Activated CD4-positive, alpha-beta T cell treated with anti-CD3 and anti-CD28 coated beads for 36 hours (primary cell): ENCODE data around the gene PIK3R3. TPM values are rescaled to one million over a fixed set of nuclear protein-coding genes. Genes with fewer than 3 reads are reported as not detected.

Experiments
- ATAC-seq: fragments of 200-7000 bp; cut with Tn5 transposase; one replicate; pipeline ENCODE4 v1.10.0; 2021; ENCODE audit warnings: mild to moderate bottlenecking, moderate library complexity
- CTCF ChIA-PET: fragments of 350-600 bp; sonication (Branson Sonifier 250); formaldehyde crosslinking; loops from one replicate; lab custom pipeline; 2021; ENCODE audit warnings: antibody characterized with exemption; lab: Charles Lee
- POLR2A ChIA-PET: fragments of 350-600 bp; sonication (Branson Sonifier 250); formaldehyde crosslinking; loops from one replicate; lab custom pipeline; 2021; ENCODE audit warnings: antibody characterized with exemption, inconsistent platforms; lab: Charles Lee
- DNase-seq: peaks from one replicate; pipeline ENCODE4 v3.0.0-alpha.2; 2020
- H3K27ac Mint-ChIP-seq: one replicate; pipeline ENCODE4 v1.8.0; 2021; ENCODE audit warnings: mixed read lengths
- H3K27me3 Mint-ChIP-seq: one replicate; pipeline ENCODE4 v1.8.0; 2021; ENCODE audit warnings: mixed read lengths
- H3K36me3 Mint-ChIP-seq: one replicate; pipeline ENCODE4 v1.8.0; 2021; ENCODE audit warnings: low read depth, mixed read lengths
- H3K4me1 Mint-ChIP-seq: one replicate; pipeline ENCODE4 v1.8.0; 2021; ENCODE audit warnings: mixed read lengths
- H3K4me3 Mint-ChIP-seq: one replicate; pipeline ENCODE4 v1.8.0; 2021; ENCODE audit warnings: mild to moderate bottlenecking, moderate library complexity, mixed read lengths
- H3K9me3 Mint-ChIP-seq: one replicate; pipeline ENCODE4 v1.8.0; 2021; ENCODE audit warnings: low read depth, mixed read lengths
- intact Hi-C, 2 experiments: fragments of 100-400 bp; cut with DNase I in 1 of 2; cut with micrococcal nuclease in 1 of 2; formaldehyde crosslinking; loops; one replicate each; pipeline versions ENCODE4 v1.14.2 to v1.15.1; 2022 to 2024; cut with DNase I, micrococcal nuclease
- total RNA-seq, 2 experiments: library from RNA; stranded (reverse); gene quantifications; one replicate each; pipeline ENCODE4 v1.2.3, GENCODE V29; 2021

Gene PIK3R3
- total RNA-seq, 2 experiments from 2014 or later = 0.46 to 0.78 TPM

DNA sequence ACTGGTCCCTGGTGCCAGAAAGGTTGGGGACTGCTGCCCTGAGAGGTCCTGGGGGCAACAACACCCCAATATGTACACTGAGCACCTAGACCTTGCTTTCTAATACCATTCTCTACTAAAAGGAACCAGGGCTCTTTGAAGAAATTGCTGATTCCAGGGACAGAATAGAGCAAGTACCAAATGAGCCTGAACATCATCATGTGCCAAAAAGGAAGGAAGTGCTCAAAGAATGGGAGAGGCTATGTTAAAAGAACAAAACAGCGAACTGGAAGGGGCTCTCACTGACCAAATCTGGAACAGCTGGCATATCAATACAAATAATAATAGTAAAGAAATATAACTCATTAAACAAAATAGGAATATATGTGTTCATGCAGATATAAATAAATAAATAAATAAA lies 50.8 kb downstream of the PIK3R3 start:
- Mint-ChIP-seq H3K4me3 (no peak overlapping the region), H3K27me3 (peaks cover 2% of the 10 kb centered on the region), H3K9me3 (no peaks in the 10 kb centered on the region), H3K4me1 (no peaks in the 10 kb centered on the region), H3K27ac (no peak overlapping the region), H3K36me3 (no peaks in the 10 kb centered on the region)
- DNase-seq = no peak
- no peak for ATAC-seq
- intact Hi-C loops = no loop called here
- ChIA-PET CTCF (no interaction called here), POLR2A (no interaction called here)

DNA sequence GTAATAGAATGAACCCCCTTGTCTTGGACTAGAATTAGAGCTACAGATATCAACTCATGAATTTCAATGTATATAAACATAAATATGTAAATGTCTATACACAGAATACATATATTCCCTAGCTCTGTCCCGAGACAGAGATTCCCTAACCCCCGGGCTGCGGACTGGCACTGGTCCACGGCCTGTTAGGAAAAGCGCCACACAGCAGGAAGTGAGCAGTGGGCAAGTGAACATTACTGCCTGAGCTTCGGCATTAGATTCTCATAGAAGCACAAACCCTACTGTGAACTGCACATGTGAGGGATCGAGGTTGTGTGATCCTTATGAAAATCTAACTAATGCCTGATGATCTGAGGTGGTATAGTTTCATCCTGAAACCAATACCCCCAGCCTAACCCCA lies 51.2 kb downstream of the PIK3R3 start:
- no peak for ATAC-seq
- intact Hi-C loops = no loop called here

DNA sequence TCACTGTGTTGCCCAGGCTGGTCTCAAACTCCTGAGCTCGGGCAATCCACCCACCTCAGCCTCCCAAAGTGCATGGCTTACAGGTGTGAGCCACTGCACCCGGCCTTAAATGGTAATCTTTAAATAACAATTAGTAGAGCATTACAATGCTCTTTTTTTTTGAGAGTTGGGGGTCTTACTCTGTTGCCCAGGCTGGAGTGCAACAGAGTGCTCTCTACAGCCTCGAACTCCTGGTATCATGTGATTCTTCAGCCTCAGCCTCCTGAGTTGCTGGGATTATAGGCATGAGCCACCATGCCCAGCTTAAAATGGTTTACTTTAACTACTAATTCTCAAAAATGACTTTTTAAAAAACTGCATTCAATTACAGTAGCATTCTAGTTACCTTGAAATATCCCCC lies 52.2 kb downstream of the PIK3R3 start:
- no peaks in the 10 kb centered on the region for H3K4me1 Mint-ChIP-seq
- ChIA-PET CTCF (interaction anchor here (0.8 kb wide), 1 partner anchor 101 kb away, joined by 4 read pairs; no protein-coding TSS in a partner anchor), POLR2A (no interaction called here)
- H3K4me3 Mint-ChIP-seq = no peak overlapping the region
- intact Hi-C loops = no loop called here
- H3K9me3 Mint-ChIP-seq = no peaks in the 10 kb centered on the region
- H3K27me3 Mint-ChIP-seq = no peaks in the 10 kb centered on the region
- H3K36me3 Mint-ChIP-seq = no peaks in the 10 kb centered on the region
- ATAC-seq (no peak), DNase-seq (no peak)
- H3K27ac Mint-ChIP-seq = no peak overlapping the region

More for the DNA sequence above, 51.2 kb downstream of the PIK3R3 start:
- H3K27me3 Mint-ChIP-seq = peaks cover 2% of the 10 kb centered on the region
- no peaks in the 10 kb centered on the region for H3K36me3 Mint-ChIP-seq
- H3K9me3 Mint-ChIP-seq = no peaks in the 10 kb centered on the region
- POLR2A ChIA-PET = no interaction called here
- no peak overlapping the region for H3K4me3 Mint-ChIP-seq
- CTCF ChIA-PET = no interaction called here
- no peaks in the 10 kb centered on the region for H3K4me1 Mint-ChIP-seq
- DNase-seq = no peak
- H3K27ac Mint-ChIP-seq = no peak overlapping the region

GRCh38 chr1:46077644-46078043 lies 54.8 kb downstream of the PIK3R3 start:
- ChIA-PET POLR2A (no interaction called here), CTCF (interaction anchor here (0.7 to 0.9 kb wide), 2 partner anchors 146 to 157 kb away, joined by 3 read pairs; no protein-coding TSS in a partner anchor)
- intact Hi-C loops = no loop called here
- no peak overlapping the region for H3K27ac Mint-ChIP-seq
- H3K4me1 Mint-ChIP-seq = no peaks in the 10 kb centered on the region
- no peak for DNase-seq
- H3K27me3 Mint-ChIP-seq = no peaks in the 10 kb centered on the region
- no peak for ATAC-seq
- no peaks in the 10 kb centered on the region for H3K9me3 Mint-ChIP-seq
- no peaks in the 10 kb centered on the region for H3K36me3 Mint-ChIP-seq
- no peak overlapping the region for H3K4me3 Mint-ChIP-seq

DNA sequence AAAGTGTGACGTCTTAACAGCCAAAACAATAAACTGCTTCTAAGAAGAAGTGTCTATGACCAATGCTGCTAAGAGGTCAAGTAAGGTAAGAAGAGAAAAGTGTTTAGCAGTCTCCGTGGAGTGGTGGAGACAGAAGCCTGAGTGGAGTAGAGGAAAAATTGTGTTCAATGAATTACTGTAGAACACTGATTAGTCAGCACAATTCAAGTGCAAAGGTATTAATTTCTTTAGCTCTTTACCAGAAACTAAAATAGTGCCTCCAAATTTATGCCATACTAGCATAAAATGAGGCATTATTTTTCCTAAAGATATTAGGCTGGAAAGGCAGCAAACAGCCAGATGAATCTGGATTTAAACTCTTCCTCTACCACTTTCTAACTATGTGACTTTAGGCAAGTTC lies 56.1 kb downstream of the PIK3R3 start:
- Mint-ChIP-seq H3K4me1 (no peaks in the 10 kb centered on the region), H3K36me3 (no peaks in the 10 kb centered on the region), H3K9me3 (no peaks in the 10 kb centered on the region), H3K27ac (no peak overlapping the region), H3K4me3 (no peak overlapping the region), H3K27me3 (no peaks in the 10 kb centered on the region)
- CTCF ChIA-PET = interaction anchor here (0.6 kb wide), 1 partner anchor 547 kb away, joined by 3 read pairs; no protein-coding TSS in a partner anchor
- ATAC-seq = no peak
- intact Hi-C loops = no loop called here
- DNase-seq = no peak
- POLR2A ChIA-PET = no interaction called here

DNA sequence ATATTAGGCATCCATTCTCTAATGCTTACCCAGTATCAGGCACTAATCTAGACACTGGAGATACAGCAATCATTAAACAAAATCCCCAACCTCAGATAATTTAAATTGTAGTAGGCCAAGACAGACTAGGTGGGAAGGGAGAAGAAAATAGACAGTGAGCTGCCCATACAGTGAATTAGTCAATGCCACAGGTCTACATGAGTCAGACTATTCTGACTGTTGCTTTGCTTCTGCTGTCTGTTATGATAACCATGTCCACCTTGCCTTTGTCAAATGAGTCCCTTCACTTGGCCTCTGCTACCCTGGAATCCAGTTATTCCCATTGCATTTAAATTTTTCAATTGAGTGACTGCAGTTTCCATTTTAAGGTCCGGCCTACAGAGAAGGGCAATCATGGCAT lies 59.5 kb downstream of the PIK3R3 start:
- intact Hi-C loops = no loop called here
- Mint-ChIP-seq H3K27ac (no peak overlapping the region), H3K4me1 (no peaks in the 10 kb centered on the region), H3K4me3 (no peak overlapping the region), H3K36me3 (no peaks in the 10 kb centered on the region), H3K27me3 (no peaks in the 10 kb centered on the region), H3K9me3 (no peaks in the 10 kb centered on the region)
- CTCF ChIA-PET = interaction anchor here (0.5 kb wide), 1 partner anchor 35 kb away, joined by 3 read pairs; no protein-coding TSS in a partner anchor
- POLR2A ChIA-PET = no interaction called here
- no peak for ATAC-seq
- DNase-seq = no peak

- H3K36me3 Mint-ChIP-seq = no peaks in the 10 kb centered on the region
- CTCF ChIA-PET = interaction anchor here (0.8 kb wide), 1 partner anchor 22 kb away, joined by 3 read pairs; no protein-coding TSS in a partner anchor
- H3K27me3 Mint-ChIP-seq = no peaks in the 10 kb centered on the region
- H3K9me3 Mint-ChIP-seq = no peaks in the 10 kb centered on the region
- POLR2A ChIA-PET = no interaction called here
- no peak overlapping the region for H3K27ac Mint-ChIP-seq
- no peak for ATAC-seq
- no peak for DNase-seq
- intact Hi-C loops = no loop called here
- peaks cover 3% of the 10 kb centered on the region for H3K4me1 Mint-ChIP-seq
- no peak overlapping the region for H3K4me3 Mint-ChIP-seq
Observed at GRCh38 chr1:46070164-46070814, 62.1 kb downstream of the PIK3R3 start.

DNA sequence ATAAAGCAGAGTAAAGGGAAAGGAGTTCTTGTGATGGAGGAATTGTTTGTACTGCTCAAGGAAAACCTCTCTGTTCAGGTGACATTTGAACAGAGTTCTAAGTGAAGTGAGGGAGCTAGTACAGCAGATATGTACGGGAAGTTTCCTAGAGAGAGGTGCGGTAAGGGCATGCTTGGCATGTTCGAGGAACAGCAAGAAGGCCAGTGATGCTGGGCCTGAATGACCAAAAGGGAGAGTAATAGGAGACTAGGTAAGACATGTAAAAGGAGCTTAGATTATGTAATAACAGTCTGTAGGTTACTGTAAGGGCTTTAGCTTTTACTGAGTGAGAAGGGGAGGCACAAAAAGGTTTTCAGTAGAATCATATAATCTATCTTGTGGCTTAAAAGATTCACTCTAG lies 63.9 kb downstream of the PIK3R3 start:
- ChIA-PET POLR2A (interaction anchor here (0.6 kb wide), 1 partner anchor 18 kb away, joined by 3 read pairs; no protein-coding TSS in a partner anchor), CTCF (interaction anchor here (1.0 to 1.5 kb wide), 2 partner anchors 140 to 155 kb away, joined by 3 read pairs; no protein-coding TSS in a partner anchor)
- intact Hi-C loops = no loop called here
- DNase-seq (no peak), ATAC-seq (no peak)
- H3K9me3 Mint-ChIP-seq = no peaks in the 10 kb centered on the region
- no peak overlapping the region for H3K27ac Mint-ChIP-seq
- H3K27me3 Mint-ChIP-seq = no peaks in the 10 kb centered on the region
- H3K36me3 Mint-ChIP-seq = no peaks in the 10 kb centered on the region
- H3K4me3 Mint-ChIP-seq = no peak overlapping the region
- peaks cover 10% of the 10 kb centered on the region for H3K4me1 Mint-ChIP-seq

DNA sequence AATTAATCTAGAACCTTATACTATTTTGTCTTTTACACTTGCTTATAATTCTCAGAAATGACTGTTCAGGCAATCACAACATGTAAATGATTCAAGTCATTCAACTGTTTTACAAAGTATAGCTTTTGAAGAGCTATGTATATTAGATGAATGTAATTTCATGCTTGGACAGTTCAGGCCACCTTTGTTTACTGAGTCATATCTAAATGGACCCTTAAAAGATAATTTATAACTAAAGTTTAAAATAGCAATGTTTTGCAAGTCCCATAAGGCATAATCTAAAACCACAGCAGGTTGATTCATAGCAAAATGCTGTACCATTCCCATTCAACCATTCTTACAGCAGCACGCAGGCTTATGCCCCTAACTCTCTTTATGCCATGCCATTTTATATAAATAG lies 64.8 kb downstream of the PIK3R3 start:
- ATAC-seq (no peak), DNase-seq (no peak)
- no peaks in the 10 kb centered on the region for H3K36me3 Mint-ChIP-seq
- no peaks in the 10 kb centered on the region for H3K9me3 Mint-ChIP-seq
- H3K27me3 Mint-ChIP-seq = no peaks in the 10 kb centered on the region
- no peak overlapping the region for H3K27ac Mint-ChIP-seq
- ChIA-PET POLR2A (no interaction called here), CTCF (interaction anchor here (1.0 to 1.5 kb wide), 2 partner anchors 141 to 156 kb away, joined by 3 read pairs; no protein-coding TSS in a partner anchor)
- H3K4me1 Mint-ChIP-seq = peaks cover 15% of the 10 kb centered on the region
- no peak overlapping the region for H3K4me3 Mint-ChIP-seq
- intact Hi-C loops = no loop called here

GRCh38 chr1:46065405-46065804 lies 67.0 kb downstream of the PIK3R3 start:
- H3K36me3 Mint-ChIP-seq = no peaks in the 10 kb centered on the region
- ATAC-seq (peak; percentile 68), DNase-seq (no peak)
- peak overlapping the region; percentile 20 for H3K27ac Mint-ChIP-seq
- no peaks in the 10 kb centered on the region for H3K9me3 Mint-ChIP-seq
- H3K4me1 Mint-ChIP-seq = peaks cover 18% of the 10 kb centered on the region
- no peaks in the 10 kb centered on the region for H3K27me3 Mint-ChIP-seq
- ChIA-PET POLR2A (no interaction called here), CTCF (interaction anchor here (0.7 to 1.4 kb wide), 2 partner anchors 154 to 158 kb away, joined by 3 to 4 read pairs; no protein-coding TSS in a partner anchor)
- intact Hi-C loops = no loop called here
- H3K4me3 Mint-ChIP-seq = no peak overlapping the region

GRCh38 chr1:46064708-46065107 lies 67.7 kb downstream of the PIK3R3 start:
- H3K36me3 Mint-ChIP-seq = no peaks in the 10 kb centered on the region
- peaks cover 18% of the 10 kb centered on the region for H3K4me1 Mint-ChIP-seq
- no peak for ATAC-seq
- CTCF ChIA-PET = interaction anchor here (0.6 to 1.4 kb wide), 4 partner anchors 15 to 1826 kb away, joined by 3 to 4 read pairs (median 3); no protein-coding TSS in a partner anchor
- H3K4me3 Mint-ChIP-seq = no peak overlapping the region
- no peak for DNase-seq
- POLR2A ChIA-PET = no interaction called here
- no peaks in the 10 kb centered on the region for H3K27me3 Mint-ChIP-seq
- intact Hi-C loops = no loop called here
- H3K9me3 Mint-ChIP-seq = no peaks in the 10 kb centered on the region
- no peak overlapping the region for H3K27ac Mint-ChIP-seq
